ENCODE results near the gene COL18A1.

GRCh38 chr21:45390831-45391742 lies 13.9 kb upstream of the COL18A1 start:
- TF ChIP-seq KDM1A (IDR thresholded peaks at IDR 0.05; ENCODE audit: low read depth) (no peak), NR3C1 (IDR thresholded peaks at IDR 0.05) (no peak), SMC3 (IDR thresholded peaks at IDR 0.05) (no peak), HEYL (CRISPR knock-in tag; IDR thresholded peaks at IDR 0.05) (no peak), MYC (IDR thresholded peaks at IDR 0.05; ENCODE audit: borderline replicate concordance, low read length) (no peak), ZC3H11A (IDR thresholded peaks at IDR 0.05) (no peak), REST (IDR thresholded peaks at IDR 0.05) (no peak), CTCF (IDR thresholded peaks at IDR 0.05) (no peak)

Data from A549 (cell line).